Gastrocnemius medialis (tissue), 4 donors: Measurements from ENCODE around the gene EGF. TPM values are rescaled to one million over a fixed set of nuclear protein-coding genes. Genes with fewer than 3 reads are reported as not detected.

Experiments used
- ATAC-seq, 2 donors: fragments of 150-250 bp; one replicate each; pipeline ENCODE4 v1.9.1; 2016
- DNase-seq, 2 donors: peaks; one replicate each; pipeline ENCODE4 v3.0.0-alpha.2; 2019
- H3K27ac ChIP-seq, 4 donors: fragments of 200-600 bp; sonication (generic); 1 replicate in 1 of 4; 2 replicates in 3 of 4; pipeline ENCODE4 v1.5.1; 2016 to 2018; ENCODE audit warnings: mild to moderate bottlenecking in 2 of 4, moderate library complexity in 1 of 4
- H3K27me3 ChIP-seq, 3 donors: fragments of 200-600 bp; sonication (generic) in 2 of 3; 1 replicate in 1 of 3; 2 replicates in 2 of 3; pipeline versions ENCODE4 v1.5.1 to v1.6.0; 2016 to 2019; ENCODE audit warnings: mild to moderate bottlenecking in 1 of 3, moderate library complexity in 1 of 3
- H3K36me3 ChIP-seq, 2 donors: fragments of 200-600 bp; sonication (generic) in 1 of 2; one replicate each; pipeline ENCODE4 v1.5.1; 2017 to 2018
- H3K4me1 ChIP-seq, 2 donors: fragments of 200-600 bp; sonication (generic) in 1 of 2; one replicate each; pipeline ENCODE4 v1.5.1; 2016 to 2017; ENCODE audit warnings: mild to moderate bottlenecking in 2 of 2
- H3K4me3 ChIP-seq, 4 donors: fragments of 200-600 bp; sonication (generic) in 3 of 4; 1 replicate in 1 of 4; 2 replicates in 3 of 4; pipeline ENCODE4 v1.5.1; 2016 to 2019; ENCODE audit warnings: mild to moderate bottlenecking in 2 of 4
- H3K9me3 ChIP-seq, 3 donors: fragments of 200-600 bp; sonication (generic) in 2 of 3; 1 replicate in 1 of 3; 2 replicates in 2 of 3; pipeline ENCODE4 v1.5.1; 2016 to 2019
- POLR2A ChIP-seq, 2 donors: fragments of 450-650 bp; IDR thresholded peaks; one replicate each; pipeline ENCODE4 v1.6.1; 2017; ENCODE audit warnings: antibody characterized with exemption in 2 of 2, mild to moderate bottlenecking in 2 of 2, moderate library complexity in 2 of 2
- in situ Hi-C, 4 donors: fragments of 200-750 bp; cut with MboI; loops; one replicate each; pipeline versions ENCODE4 v1.15.0 to v1.8.0; 2017; ENCODE audit warnings: low sequenced_read_pairs in 4 of 4
- intact Hi-C: fragments of 100-400 bp; cut with DNase I; formaldehyde crosslinking; loops from one replicate; pipeline ENCODE4 v1.15.1; 2023; ENCODE audit warnings: low total_unique reads
- total RNA-seq, 4 donors: library from RNA; depleted of rRNA; stranded (reverse); fragments of >200 nt; gene quantifications; one replicate each; pipeline versions ENCODE4 v1.1.0 to v1.2.3, GENCODE V29; 2016
- TF ChIP-seq, protein P1 (sequence below), 5 experiments: fragments of 450-650 bp in 3 of 5; fragments of 200-600 bp in 2 of 5; sonication (generic) in 2 of 5; IDR thresholded peaks in 4 of 5; conservative IDR thresholded peaks in 1 of 5; 1 replicate in 4 of 5; 2 replicates in 1 of 5; pipeline ENCODE4 v1.5.1; 2016 to 2019; ENCODE audit warnings: antibody characterized with exemption in 5 of 5, mild to moderate bottlenecking in 3 of 5, moderate library complexity in 3 of 5

The EGF gene
- 10 to 100 TPM; 12.1 to 58.5 (median 21.3) TPM for total RNA-seq

DNA sequence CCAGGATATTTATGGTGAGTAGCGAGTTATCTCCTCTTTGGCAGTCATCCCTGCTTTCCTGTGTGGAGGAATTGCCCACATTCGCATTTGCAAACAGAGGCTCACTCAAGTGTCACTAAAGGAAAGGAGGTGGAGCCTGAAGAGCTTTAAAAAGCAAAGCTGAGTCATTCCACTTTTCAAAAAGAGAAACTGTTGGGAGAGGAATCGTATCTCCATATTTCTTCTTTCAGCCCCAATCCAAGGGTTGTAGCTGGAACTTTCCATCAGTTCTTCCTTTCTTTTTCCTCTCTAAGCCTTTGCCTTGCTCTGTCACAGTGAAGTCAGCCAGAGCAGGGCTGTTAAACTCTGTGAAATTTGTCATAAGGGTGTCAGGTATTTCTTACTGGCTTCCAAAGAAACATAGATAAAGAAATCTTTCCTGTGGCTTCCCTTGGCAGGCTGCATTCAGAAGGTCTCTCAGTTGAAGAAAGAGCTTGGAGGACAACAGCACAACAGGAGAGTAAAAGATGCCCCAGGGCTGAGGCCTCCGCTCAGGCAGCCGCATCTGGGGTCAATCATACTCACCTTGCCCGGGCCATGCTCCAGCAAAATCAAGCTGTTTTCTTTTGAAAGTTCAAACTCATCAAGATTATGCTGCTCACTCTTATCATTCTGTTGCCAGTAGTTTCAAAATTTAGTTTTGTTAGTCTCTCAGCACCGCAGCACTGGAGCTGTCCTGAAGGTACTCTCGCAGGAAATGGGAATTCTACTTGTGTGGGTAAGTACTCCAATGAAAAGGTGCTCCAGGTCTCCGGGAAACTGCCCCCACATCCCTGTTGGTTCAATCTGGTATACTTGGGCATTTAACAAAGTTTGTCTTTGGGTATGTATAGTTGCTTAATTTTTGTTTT is at the start of gene EGF:
EGF (plus strand) TSS at position 178 of the 890 bp plus-strand sequence; CDS start at position 631, 453 bp downstream.
- Histone ChIP-seq H3K9me3 (no peaks in the 10 kb centered on the region), H3K27ac (peak within 1 kb of the TSS; percentile 91 to 96 (median 93)), H3K27me3 (no peaks in the 10 kb centered on the region), H3K36me3 (no peaks in the 10 kb centered on the region), H3K4me3 (peak within 1 kb of the TSS; percentile 59 to 75 (median 62)), H3K4me1 (peaks cover 24 to 28% of the 10 kb centered on the region in 2 donors)
- ATAC-seq (peak; percentile 67 to 72), DNase-seq (peak in 1 of 2 donors; percentile 41)
- TF ChIP-seq, protein P1, sequence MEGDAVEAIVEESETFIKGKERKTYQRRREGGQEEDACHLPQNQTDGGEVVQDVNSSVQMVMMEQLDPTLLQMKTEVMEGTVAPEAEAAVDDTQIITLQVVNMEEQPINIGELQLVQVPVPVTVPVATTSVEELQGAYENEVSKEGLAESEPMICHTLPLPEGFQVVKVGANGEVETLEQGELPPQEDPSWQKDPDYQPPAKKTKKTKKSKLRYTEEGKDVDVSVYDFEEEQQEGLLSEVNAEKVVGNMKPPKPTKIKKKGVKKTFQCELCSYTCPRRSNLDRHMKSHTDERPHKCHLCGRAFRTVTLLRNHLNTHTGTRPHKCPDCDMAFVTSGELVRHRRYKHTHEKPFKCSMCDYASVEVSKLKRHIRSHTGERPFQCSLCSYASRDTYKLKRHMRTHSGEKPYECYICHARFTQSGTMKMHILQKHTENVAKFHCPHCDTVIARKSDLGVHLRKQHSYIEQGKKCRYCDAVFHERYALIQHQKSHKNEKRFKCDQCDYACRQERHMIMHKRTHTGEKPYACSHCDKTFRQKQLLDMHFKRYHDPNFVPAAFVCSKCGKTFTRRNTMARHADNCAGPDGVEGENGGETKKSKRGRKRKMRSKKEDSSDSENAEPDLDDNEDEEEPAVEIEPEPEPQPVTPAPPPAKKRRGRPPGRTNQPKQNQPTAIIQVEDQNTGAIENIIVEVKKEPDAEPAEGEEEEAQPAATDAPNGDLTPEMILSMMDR (IDR thresholded peaks at IDR 0.05 in 4 of 5, conservative IDR thresholded peaks at IDR 0.05 in 1 of 5), result no peak
- TF ChIP-seq POLR2A (IDR thresholded peaks at IDR 0.05), result peak; percentile 73 to 93
- intact Hi-C loops, result loop anchor here (5.0 to 10.0 kb wide), 2 partner anchors 632 to 1926 kb away; partner anchors contain the start of gene HADH
- in situ Hi-C loops, result no loop called here

DNA sequence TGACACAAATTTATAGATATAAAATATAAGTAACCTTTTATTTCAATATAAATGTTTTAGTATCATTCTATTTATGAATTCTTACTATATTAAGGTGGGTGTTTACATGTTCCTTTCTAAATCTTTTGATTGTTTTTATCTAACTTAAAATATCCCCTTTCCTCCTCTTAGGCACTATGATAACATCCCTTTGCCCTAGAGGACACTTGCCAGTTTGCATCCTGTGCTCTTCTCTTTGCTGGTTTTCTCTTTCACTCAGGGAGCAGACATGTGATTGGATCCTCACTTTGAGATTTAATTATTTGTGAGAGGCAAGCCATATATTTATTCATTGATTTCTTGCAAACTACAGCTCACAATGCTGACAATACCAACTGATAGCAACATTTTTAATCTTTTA is 48.5 kb upstream of the EGF start:
- in situ Hi-C loops, result no loop called here
- Histone ChIP-seq H3K9me3 (no peaks in the 10 kb centered on the region), H3K36me3 (no peaks in the 10 kb centered on the region), H3K4me1 (no peaks in the 10 kb centered on the region), H3K27ac (no peak overlapping the region), H3K4me3 (no peak overlapping the region), H3K27me3 (no peaks in the 10 kb centered on the region)
- no peak for DNase-seq
- intact Hi-C loops, result no loop called here
- no peak for ATAC-seq
- no peak for TF ChIP-seq POLR2A (IDR thresholded peaks at IDR 0.05)
- TF ChIP-seq, protein P1 (IDR thresholded peaks at IDR 0.05 in 4 of 5, conservative IDR thresholded peaks at IDR 0.05 in 1 of 5), result no peak

DNA sequence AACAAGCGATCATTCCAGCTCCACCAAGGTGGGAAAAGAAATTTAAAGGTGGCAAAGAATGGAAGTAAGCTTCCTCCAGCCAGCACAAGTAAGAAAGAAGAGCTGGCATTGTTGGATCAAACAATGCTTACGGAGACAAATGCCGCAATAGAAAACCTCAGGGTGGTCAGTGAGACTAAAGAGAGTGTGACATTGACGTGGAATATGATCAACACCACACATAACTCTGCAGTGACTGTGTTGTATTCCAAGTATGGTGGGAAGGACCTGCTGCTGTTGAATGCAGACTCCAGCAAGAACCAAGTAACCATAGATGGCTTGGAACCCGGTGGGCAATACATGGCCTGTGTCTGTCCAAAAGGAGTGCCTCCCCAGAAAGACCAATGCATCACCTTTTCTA is 42.6 kb upstream of the EGF start:
- TF ChIP-seq POLR2A (IDR thresholded peaks at IDR 0.05), result no peak
- TF ChIP-seq, protein P1 (IDR thresholded peaks at IDR 0.05 in 4 of 5, conservative IDR thresholded peaks at IDR 0.05 in 1 of 5), result no peak
- ATAC-seq (no peak), DNase-seq (no peak)
- Histone ChIP-seq H3K27me3 (no peaks in the 10 kb centered on the region), H3K4me1 (peaks cover 0 to 15% of the 10 kb centered on the region in 2 donors), H3K9me3 (no peaks in the 10 kb centered on the region), H3K27ac (no peak overlapping the region), H3K4me3 (no peak overlapping the region), H3K36me3 (no peaks in the 10 kb centered on the region)
- intact Hi-C loops, result no loop called here
- in situ Hi-C loops, result no loop called here

DNA sequence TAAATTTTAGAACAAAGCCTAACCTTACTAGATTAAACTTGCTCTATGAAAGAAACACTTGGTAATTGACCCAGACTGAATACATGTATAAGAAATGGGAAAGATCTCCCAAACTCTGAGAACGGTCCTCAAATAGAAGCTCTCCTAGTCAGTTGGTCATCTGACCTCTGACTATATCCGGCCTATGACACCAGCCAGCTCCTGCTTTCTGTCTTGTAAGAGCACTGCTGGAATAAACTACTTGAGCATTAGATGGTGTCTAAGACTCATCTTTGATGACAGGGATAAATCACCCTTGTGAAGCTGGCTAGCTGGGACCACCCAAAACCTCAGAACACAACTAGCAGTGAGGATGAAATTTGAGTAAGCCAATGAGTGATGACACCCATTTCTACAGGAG is 40.6 kb upstream of the EGF start:
- DNase-seq (no peak), ATAC-seq (no peak)
- H3K4me1 ChIP-seq, result peaks cover 0 to 16% of the 10 kb centered on the region in 2 donors
- H3K27ac ChIP-seq, result no peak overlapping the region
- intact Hi-C loops (no loop called here), in situ Hi-C loops (no loop called here)
- no peaks in the 10 kb centered on the region for H3K27me3 ChIP-seq
- H3K9me3 ChIP-seq, result no peaks in the 10 kb centered on the region
- H3K4me3 ChIP-seq, result no peak overlapping the region
- H3K36me3 ChIP-seq, result no peaks in the 10 kb centered on the region
- no peak for TF ChIP-seq POLR2A (IDR thresholded peaks at IDR 0.05)
- TF ChIP-seq, protein P1 (IDR thresholded peaks at IDR 0.05 in 4 of 5, conservative IDR thresholded peaks at IDR 0.05 in 1 of 5), result no peak
